Measurements from ENCODE around the gene BCL2L13. TPM values are rescaled to one million over a fixed set of nuclear protein-coding genes. Genes with fewer than 3 reads are reported as not detected.
"Not testable (repeated sequence)": the region's sequence is repeated elsewhere in the genome, so short reads cannot be mapped to it uniquely, and the experiment has no call there.

BCL2L13 gene
- polyA plus RNA-seq, 1 donor from 2014 or later = 41.8 TPM

DNA sequence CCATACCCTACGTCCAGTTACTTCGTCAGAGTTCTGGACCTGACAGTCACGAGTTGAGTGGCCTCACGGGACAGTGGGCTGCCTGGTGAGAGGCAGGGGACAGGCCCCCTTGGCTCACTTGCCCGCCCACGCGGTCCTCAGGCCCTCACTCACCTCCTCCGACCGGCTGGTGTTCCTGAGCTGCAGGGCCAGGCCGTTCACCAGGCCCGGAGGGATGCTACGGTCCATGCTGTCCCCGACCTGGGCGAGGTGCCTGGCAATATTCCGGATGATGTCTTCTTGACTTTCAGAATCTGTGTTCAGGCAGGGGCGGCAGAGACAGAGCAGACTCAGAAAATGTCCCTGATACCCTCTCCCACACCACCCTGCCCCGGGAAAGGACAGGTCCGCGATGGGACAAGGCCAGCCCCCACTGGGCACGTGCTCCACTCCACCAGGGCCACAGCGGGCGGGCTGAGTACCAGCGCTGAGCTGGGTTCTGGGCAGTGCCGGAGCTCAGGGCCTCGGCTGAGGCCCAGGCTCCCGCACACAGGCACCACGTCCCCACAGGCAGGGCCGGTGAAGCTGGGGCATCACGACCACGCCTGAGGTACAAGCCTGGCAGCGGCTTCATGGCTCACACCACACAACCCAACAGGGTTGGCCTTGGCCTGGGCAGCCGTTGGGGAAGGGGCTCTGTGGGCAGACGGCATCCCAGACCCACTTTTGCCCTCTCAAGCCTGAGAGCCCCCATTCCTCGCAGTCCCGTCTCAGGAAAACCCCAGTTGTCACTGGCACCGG, 100.8 kb downstream of the BCL2L13 start:
- Mint-ChIP-seq H3K27ac (peak overlapping the region in 1 of 3 donors; percentile 67), H3K9me3 (no peaks in the 10 kb centered on the region), H3K27me3 (no peaks in the 10 kb centered on the region), H3K4me3 (no peak overlapping the region), H3K4me1 (peaks cover 0 to 5% (median 0%) of the 10 kb centered on the region in 3 donors), H3K36me3 (no peaks in the 10 kb centered on the region)

DNA sequence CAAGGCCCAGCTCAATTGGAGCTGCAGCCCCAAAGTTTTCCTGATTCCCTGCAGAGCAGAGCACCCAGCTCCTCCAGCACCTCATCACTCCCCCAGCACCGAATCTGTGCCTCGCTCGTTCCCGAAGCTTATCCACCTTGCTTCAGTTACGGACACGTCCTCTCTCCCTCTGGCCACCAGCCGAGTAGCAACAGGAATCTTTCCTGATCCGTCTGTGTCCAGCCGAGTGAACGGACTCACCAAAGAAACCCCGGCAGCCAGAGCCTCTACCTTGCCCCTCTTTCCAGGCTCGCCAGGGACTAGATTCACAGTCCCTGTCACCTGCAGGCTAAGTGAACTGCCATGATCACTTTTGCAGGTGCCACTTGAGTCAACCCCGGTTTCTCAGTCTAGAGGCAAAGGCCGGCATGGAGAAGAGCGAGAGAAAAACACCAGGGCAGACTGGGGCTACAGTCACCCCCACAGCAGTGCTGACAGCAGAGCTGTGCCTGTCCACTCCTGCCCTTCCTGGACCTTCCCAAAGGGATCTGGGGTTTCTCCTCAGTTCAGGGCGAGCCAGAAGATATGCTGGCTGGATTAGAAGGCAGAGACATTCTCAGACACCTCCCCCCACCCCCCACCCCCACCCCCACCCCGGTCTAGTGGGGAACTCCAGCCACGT, 103.4 kb downstream of the BCL2L13 start:
- Mint-ChIP-seq H3K36me3 (no peaks in the 10 kb centered on the region), H3K27me3 (no peaks in the 10 kb centered on the region), H3K4me3 (no peak overlapping the region), H3K9me3 (no peaks in the 10 kb centered on the region), H3K4me1 (peaks cover 0 to 6% (median 2%) of the 10 kb centered on the region in 3 donors), H3K27ac (peak overlapping the region in 1 of 3 donors; percentile 39)

DNA sequence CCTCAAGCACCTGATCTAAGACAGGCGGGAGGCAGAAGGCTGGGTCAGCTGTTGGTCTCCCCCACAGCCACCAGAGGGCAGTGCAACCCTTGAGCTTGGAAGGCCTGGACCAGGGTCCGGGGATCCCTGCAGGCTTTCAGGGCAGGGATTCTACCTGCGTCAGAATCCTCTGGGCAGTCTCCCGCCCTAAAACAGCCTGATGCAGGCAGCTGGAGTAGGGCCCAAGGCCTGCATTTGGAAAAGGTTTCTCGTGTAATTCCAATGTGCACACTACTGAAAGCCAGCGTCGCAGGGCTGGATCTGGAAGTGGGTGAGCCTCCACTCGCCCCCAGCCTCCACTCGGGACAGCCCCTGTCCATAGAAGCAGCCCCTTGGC, 104.0 kb downstream of the BCL2L13 start:
- Mint-ChIP-seq H3K27me3 (no peaks in the 10 kb centered on the region), H3K4me3 (no peak overlapping the region), H3K27ac (peak overlapping the region in 1 of 3 donors; percentile 39)

DNA sequence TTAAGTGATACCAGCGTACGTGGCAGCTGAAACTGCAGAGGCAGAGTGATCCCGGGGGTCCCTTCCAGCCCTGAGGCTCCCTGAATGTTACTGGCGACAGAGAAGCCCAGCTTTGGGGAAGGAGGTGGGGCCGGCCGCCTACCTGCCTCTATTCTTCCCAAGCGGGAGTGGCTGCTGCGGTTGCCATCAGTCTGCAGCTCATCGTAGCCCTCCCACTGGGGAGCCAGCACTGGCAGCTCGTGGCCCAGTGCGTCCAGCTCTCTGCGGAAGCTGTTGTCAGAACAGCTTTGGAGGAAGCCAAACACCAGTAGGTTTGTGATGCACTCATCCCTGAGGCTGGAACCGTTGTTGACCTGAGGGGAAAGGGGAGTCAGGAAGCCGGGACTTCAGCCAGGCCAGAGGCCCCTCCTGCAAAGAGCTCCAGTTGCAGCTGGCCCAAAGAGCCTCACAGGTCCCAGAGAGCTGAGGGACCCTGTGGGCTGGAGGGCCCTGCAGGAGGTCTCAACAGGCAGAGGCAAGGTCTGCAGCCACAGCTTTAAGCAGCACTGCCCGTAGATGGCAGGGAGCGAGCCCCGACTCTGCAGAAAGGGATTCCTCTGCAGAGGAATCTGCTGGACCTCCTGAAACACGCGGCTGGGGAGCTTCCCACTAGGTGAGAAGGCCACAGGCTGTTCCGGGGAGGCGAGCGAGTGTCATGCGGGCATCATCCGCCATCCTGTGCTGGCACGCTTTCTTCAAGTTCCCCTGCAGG, 105.3 kb downstream of the BCL2L13 start:
- peaks cover 0 to 6% (median 2%) of the 10 kb centered on the region in 3 donors for H3K4me1 Mint-ChIP-seq
- no peaks in the 10 kb centered on the region for H3K27me3 Mint-ChIP-seq
- H3K9me3 Mint-ChIP-seq = no peaks in the 10 kb centered on the region
- H3K4me3 Mint-ChIP-seq = no peak overlapping the region
- peak overlapping the region in 2 of 3 donors; percentile 43 to 59 for H3K27ac Mint-ChIP-seq
- no peaks in the 10 kb centered on the region for H3K36me3 Mint-ChIP-seq

More for the DNA sequence above, 104.0 kb downstream of the BCL2L13 start:
- no peaks in the 10 kb centered on the region for H3K36me3 Mint-ChIP-seq
- no peaks in the 10 kb centered on the region for H3K9me3 Mint-ChIP-seq
- peaks cover 0 to 6% (median 2%) of the 10 kb centered on the region in 3 donors for H3K4me1 Mint-ChIP-seq

DNA sequence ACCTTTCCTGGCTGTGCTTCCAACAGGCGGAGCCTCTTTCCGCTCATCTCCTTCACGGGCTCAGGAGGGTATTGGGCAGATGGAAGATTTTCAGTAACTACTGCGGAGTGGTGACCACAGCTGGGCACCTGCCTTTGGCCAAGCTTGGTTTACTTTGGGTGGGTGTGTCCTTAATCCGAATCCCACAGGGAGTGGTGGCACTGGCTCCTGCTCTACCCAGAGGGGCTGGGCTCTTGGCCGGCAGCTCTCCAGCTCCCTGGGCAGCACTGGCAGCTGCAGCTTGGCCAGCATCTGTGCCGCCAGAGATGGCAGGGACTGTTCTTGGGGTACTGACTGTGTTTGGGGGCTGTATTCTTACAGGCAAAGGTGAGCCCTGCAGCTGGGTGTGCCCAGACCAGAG, 105.9 kb downstream of the BCL2L13 start:
- H3K4me3 Mint-ChIP-seq = no peak overlapping the region
- H3K27ac Mint-ChIP-seq = peak overlapping the region in 2 of 3 donors; percentile 51 to 63
- H3K27me3 Mint-ChIP-seq = no peaks in the 10 kb centered on the region
- H3K9me3 Mint-ChIP-seq = no peaks in the 10 kb centered on the region
- no peaks in the 10 kb centered on the region for H3K36me3 Mint-ChIP-seq
- H3K4me1 Mint-ChIP-seq = peaks cover 0 to 6% (median 2%) of the 10 kb centered on the region in 3 donors

DNA sequence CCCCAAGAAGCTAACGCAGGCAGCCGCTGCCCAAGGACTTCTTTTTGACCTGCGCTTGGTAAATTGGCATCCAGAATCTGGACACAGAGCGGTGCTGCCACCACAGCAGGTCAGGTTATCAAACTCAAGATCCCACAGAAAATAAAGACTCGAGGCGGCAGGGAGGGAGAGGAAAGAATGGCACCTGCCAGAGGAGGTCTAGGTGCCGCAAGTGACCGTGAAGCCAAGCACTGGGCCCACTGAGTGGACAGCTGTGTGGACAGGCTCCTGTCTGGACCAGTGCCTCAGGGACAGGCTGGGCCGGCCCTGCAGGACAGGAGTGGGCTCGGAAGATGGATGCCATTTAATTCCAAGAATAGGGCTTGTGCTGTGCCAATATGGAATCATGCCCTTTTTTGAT, 108.4 kb downstream of the BCL2L13 start:
- Mint-ChIP-seq H3K36me3 (no peaks in the 10 kb centered on the region), H3K9me3 (no peaks in the 10 kb centered on the region), H3K4me1 (peaks cover 0 to 6% (median 2%) of the 10 kb centered on the region in 3 donors), H3K4me3 (no peak overlapping the region), H3K27ac (no peak overlapping the region), H3K27me3 (no peaks in the 10 kb centered on the region)

DNA sequence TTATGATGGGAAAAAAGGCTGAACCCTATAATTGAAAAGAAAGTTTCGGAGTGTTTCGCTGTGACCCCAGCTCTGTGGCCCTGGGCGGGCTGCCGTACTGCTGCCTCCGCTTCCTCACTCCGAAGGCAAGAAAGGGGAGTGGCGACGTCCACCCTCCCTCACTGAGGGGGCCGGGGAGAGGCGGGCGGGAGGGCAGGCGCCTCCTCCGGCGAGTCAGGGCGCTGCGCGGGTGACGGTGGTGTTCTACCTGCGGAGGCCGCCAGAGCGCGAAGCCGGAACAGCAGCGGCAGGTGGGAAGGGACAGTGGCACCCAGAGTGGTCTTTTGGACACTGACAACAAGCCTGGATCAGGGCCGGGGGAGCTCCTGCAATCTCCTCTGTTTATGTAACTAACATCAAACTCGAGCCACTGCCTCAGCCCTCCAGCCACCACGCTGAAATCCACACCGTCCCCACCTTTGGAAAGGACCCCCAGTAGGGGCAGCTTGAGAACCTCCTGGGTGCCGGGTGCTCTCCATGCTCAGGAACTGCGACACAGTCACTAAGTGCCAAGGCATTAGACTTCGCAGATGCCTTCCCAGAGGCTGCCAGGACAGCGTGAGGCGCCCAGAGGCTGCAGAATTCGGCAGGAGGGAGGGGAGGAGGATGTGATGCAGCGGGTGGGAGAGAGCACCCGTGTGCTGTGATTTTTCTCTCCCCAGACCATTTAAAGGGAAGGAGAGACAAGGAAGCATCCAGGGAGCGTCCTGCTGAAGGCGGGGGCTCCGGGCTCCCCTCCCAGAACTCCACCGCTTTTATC, 110.2 kb downstream of the BCL2L13 start:
- Mint-ChIP-seq H3K9me3 (no peaks in the 10 kb centered on the region), H3K27me3 (no peaks in the 10 kb centered on the region), H3K4me3 (no peak overlapping the region), H3K27ac (peak overlapping the region in 2 of 3 donors; percentile 43 to 78), H3K36me3 (no peaks in the 10 kb centered on the region), H3K4me1 (peaks cover 0 to 3% (median 2%) of the 10 kb centered on the region in 3 donors)

DNA sequence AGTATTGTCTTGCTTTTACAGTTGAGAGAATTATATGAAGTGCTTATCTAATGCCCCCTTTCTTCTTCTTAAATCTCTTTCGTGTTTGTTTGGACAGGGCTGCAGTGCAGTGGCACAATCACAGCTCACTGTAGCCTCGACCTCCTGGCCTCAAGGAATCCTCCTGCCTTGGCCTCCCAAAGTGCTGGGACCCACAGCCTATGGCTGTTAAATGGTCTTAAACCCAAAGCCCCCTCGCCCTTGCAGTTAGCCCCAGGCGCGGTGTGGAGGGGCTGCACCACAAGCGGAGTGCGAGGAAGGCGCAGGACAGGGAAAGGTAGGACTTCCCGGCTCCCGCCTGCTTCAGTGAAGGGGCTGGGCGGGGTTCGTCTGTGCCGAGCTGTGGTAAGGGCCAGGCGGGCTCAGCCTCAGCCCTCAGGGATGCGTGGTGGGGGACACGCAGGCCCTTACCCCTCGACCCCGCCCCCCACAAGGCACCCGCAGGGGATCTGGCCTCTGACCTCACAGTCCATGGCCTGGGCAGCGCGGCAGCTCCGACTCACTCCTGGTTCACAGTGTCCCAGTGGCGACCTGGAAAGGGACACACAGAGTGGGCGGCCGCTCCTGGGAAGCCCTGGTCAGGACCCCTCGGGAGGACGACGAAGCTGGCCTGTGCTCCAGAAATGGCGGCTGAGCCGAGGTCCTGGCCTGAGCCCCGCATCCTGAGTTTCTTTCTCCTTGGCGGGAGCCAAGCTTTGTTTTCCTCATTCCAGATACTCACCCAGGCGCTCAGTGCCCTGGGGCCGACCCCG, 111.2 kb downstream of the BCL2L13 start:
- H3K27me3 Mint-ChIP-seq = no peaks in the 10 kb centered on the region
- H3K4me1 Mint-ChIP-seq = peaks cover 0 to 2% (median 2%) of the 10 kb centered on the region in 3 donors
- no peak overlapping the region for H3K4me3 Mint-ChIP-seq
- H3K27ac Mint-ChIP-seq = peak overlapping the region in 1 of 3 donors; percentile 43
- peaks cover 2% of the 10 kb centered on the region for H3K36me3 Mint-ChIP-seq
- no peaks in the 10 kb centered on the region for H3K9me3 Mint-ChIP-seq

DNA sequence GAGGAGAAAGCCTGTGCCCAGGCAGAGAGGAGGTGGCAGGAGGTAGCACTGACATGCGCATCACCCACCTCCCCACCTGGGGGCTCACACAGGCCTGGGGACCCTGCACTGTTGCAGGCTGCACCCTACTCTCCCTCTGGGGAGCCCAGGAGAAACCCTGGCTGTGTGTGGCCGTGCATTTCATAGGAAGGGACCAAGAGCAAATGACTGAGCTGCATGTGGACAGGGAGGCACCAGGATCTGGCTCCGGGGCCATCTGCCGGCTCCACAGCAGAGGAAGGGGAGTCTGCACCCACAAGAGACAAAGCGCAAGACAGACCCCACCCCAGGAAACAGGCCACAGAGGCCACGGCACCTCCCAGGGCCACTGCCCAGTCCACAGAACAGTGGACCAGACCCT, 113.0 kb downstream of the BCL2L13 start:
- Mint-ChIP-seq H3K4me1 (peaks cover 0 to 2% (median 2%) of the 10 kb centered on the region in 3 donors), H3K27ac (no peak overlapping the region), H3K4me3 (no peak overlapping the region), H3K27me3 (no peaks in the 10 kb centered on the region), H3K9me3 (no peaks in the 10 kb centered on the region), H3K36me3 (peaks cover 2% of the 10 kb centered on the region)

DNA sequence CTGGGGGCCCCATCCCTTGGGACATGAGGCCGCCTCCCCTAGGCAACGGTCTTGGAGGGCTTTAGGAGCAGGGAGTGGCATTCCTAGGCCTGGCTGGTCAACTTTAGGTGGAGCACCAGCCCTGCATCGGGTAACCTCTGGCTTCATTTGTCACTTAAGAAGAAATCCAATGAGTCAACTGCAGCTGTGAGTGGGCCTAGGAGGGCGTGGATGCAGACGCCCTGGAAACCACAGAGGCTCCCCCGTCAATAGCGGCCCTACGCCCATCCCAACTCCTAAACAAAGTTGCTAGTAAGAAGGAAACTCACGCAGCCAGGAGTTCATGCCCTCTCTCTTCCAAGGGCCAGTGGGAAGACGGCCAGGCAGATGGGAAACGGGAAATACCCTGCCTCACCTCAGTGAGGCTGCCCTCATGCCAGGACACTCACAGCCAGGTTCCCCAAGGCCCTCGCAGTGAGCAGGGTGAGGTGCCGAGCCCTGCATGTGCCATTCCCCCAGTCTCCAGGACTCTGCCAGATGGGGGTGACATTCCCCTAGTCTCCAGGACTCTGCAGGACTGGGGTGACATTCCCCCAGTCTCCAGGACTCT, 114.9 kb downstream of the BCL2L13 start:
- Mint-ChIP-seq H3K9me3 (no peaks in the 10 kb centered on the region), H3K4me1 (peaks cover 0 to 4% (median 2%) of the 10 kb centered on the region in 3 donors), H3K27me3 (no peaks in the 10 kb centered on the region), H3K4me3 (no peak overlapping the region), H3K36me3 (peaks cover 2% of the 10 kb centered on the region), H3K27ac (no peak overlapping the region)

DNA sequence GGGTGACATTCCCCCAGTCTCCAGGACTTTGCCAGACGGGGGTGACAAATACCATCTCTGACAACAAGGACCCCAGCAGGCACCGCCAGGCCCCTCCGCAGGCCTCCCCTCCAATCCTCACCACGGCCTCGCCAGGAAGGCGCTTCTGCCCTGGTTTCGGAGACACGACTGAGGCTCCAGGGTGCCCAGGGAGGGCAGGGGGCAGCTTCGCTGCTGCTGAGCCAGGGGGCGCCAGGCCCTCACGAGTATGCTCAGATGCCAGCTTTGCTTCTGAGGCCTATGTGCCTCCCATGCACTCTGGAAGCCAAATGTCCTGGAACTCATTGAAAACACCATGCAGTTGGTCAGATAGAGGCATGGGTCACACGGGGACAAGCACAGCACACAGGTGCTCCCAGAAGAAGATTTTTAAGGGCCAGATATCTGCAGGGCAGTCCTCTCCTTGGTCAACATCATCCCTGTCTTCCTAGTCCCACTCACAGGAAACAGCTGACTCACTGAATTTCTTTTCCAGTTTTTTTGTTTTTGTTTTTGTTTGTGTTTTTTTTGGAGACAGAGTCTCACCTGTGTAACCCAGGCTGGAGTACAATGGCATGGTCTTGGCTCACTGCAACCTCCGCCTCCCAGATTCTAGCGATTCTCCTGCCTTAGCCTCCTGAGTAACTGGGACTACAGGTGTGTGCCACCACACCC, 115.8 kb downstream of the BCL2L13 start:
- no peak overlapping the region for H3K4me3 Mint-ChIP-seq
- H3K4me1 Mint-ChIP-seq = peaks cover 0 to 5% (median 2%) of the 10 kb centered on the region in 3 donors
- H3K9me3 Mint-ChIP-seq = no peaks in the 10 kb centered on the region
- H3K27me3 Mint-ChIP-seq = no peaks in the 10 kb centered on the region
- peaks cover 4% of the 10 kb centered on the region for H3K36me3 Mint-ChIP-seq
- no peak overlapping the region for H3K27ac Mint-ChIP-seq

DNA sequence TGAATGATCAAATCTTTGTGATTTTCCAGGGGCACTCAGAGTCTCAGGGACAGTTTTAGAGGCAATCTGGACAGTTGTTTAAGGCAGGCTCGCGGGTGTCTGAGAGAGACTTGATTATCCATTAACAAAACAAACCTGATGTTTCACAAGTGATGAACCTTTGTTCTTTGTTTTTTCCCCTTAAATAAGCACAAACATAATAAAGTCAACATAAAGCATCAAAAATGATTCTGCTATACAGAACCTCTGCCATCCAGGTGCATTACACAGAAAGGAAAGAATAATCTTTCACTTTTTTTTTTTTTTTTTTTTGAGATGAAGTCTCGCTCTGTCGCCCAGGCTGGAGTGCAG, 122.6 kb downstream of the BCL2L13 start:
- H3K4me3 Mint-ChIP-seq = no peak overlapping the region
- H3K27me3 Mint-ChIP-seq = no peaks in the 10 kb centered on the region
- peaks cover 2% of the 10 kb centered on the region for H3K36me3 Mint-ChIP-seq
- peak overlapping the region in 1 of 3 donors; percentile 51 for H3K27ac Mint-ChIP-seq
- no peaks in the 10 kb centered on the region for H3K9me3 Mint-ChIP-seq
- H3K4me1 Mint-ChIP-seq = peaks cover 9 to 20% (median 12%) of the 10 kb centered on the region in 3 donors

DNA sequence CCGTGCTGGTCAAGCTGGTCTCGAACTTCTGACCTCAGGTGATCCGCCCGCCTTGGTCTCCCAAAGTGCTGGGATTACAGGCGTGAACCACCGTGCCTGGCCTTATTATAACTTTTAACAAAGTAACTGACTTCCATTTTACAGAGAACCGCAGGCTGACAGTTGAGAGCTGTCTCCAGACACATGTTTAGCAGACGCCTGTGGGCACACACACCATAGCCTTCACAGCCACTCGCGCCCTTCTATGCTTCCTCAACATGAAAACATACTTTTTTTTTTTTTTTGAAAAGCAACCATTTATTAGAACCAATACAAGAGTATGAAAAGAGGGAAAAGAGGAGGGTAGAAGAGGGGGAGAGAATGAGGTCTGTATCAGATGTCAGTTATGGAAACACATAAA, 124.9 kb downstream of the BCL2L13 start:
- Mint-ChIP-seq H3K4me1 (peaks cover 17 to 29% (median 19%) of the 10 kb centered on the region in 3 donors), H3K27ac (peak overlapping the region in 1 of 3 donors; percentile 83)
- H3K27me3 Mint-ChIP-seq, H3K4me3 Mint-ChIP-seq, H3K36me3 Mint-ChIP-seq, H3K9me3 Mint-ChIP-seq: not testable (repeated sequence)

Data from IgD-negative memory B cell (primary cell).